ENCODE measurements around the gene KRTAP10-12.

DNA sequence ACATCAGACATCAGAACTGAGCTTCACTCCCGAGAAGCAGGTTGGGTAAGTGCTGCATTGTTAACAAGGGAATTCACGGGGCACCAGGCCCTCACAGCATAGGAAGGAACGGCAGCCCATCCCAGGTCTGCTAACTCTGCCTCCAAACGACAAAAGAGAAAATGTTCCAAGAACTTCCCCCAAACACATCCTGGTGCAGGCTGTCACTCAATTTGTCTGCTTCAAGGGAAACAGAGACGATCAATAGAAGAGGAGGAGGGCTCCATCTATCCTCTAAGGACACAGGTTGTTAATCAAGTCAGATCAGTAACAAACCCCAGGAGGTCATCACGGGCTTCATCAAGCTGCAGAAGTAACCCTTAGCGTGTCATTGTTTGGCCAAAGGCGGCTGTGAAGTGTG lies 17.9 kb downstream of the KRTAP10-12 start:
- no peak for TF ChIP-seq CTCF (conservative IDR thresholded peaks at IDR 0.05 in 1 of 2, IDR thresholded peaks at IDR 0.05 in 1 of 2; ENCODE audit: extremely low read depth in 1 of 2, insufficient read depth in 1 of 2, low read depth in 1 of 2, low read length in 2 of 2)
- TF ChIP-seq EZH2 (IDR thresholded peaks at IDR 0.05; ENCODE audit: borderline replicate concordance, low read length), result no peak

All from mammary epithelial cell (primary cell).